Progenitor cell of endocrine pancreas (in vitro differentiated cells): ENCODE measurements around the gene RAB6A. TPM values are rescaled to one million over a fixed set of nuclear protein-coding genes. Genes with fewer than 3 reads are reported as not detected.
"Not testable (repeated sequence)": the region's sequence is repeated elsewhere in the genome, so short reads cannot be mapped to it uniquely, and the experiment has no call there.

Experiments
- DNase-seq: peaks from one replicate; pipeline ENCODE4 v3.0.0; 2021; ENCODE audit warnings: low spot score; ENCODE audit not compliant: unreplicated experiment
- H3K27ac Mint-ChIP-seq: 2 replicates; pipeline ENCODE4 v1.8.0; 2021; ENCODE audit warnings: mild to moderate bottlenecking, moderate library complexity, mixed read lengths
- H3K27me3 Mint-ChIP-seq: 2 replicates; pipeline ENCODE4 v1.8.0; 2021; ENCODE audit warnings: mixed read lengths
- H3K36me3 Mint-ChIP-seq: 2 replicates; pipeline ENCODE4 v1.8.0; 2022; ENCODE audit warnings: mixed read lengths; ENCODE audit not compliant: insufficient read depth
- H3K4me1 Mint-ChIP-seq: 2 replicates; pipeline ENCODE4 v1.8.0; 2021; ENCODE audit warnings: low read depth, mixed read lengths
- H3K4me3 Mint-ChIP-seq: 2 replicates; pipeline ENCODE4 v1.8.0; 2021; ENCODE audit warnings: low read depth, mild to moderate bottlenecking, moderate library complexity, mixed read lengths
- H3K9me3 Mint-ChIP-seq: 2 replicates; pipeline ENCODE4 v1.8.0; 2021; ENCODE audit warnings: low read depth, mixed read lengths
- CTCF ChIP-seq: fragments of 200-600 bp; sonication (generic); IDR thresholded peaks from one replicate; pipeline ENCODE4 v1.5.0; 2021; ENCODE audit warnings: antibody characterized with exemption, mild to moderate bottlenecking; ENCODE audit not compliant: unreplicated experiment
- total RNA-seq: library from RNA; stranded (reverse); gene quantifications from 2 replicates; pipeline ENCODE4 v1.2.1, GENCODE V29; 2021

RAB6A gene
- total RNA-seq, 1 donor from 2014 or later, result 88.6 TPM

DNA sequence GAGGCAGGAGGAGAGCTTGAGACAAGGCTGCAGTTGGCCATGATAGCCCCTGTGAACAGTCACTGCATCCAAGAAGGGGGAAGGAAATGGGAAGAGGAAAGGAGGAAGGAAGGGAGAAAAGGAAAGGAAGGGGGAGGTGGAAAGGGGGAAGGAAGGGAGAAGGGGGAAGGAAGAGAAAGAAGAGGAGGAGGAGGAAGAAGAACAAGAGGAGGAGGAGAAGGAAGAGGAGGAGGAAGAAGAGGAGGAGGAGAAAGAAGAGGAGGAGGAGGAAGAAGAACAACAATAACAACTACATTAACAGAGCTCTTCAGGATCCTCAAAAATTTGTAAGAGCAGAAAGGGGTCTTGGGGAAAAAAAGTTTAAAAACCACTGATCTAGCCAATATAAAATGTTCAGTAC, 5.2 kb downstream of the RAB6A start:
- H3K9me3 Mint-ChIP-seq, result no peaks in the 10 kb centered on the region
- no peak for DNase-seq
- H3K27ac Mint-ChIP-seq, result no peak overlapping the region
- no peak for TF ChIP-seq CTCF
- H3K27me3 Mint-ChIP-seq, result no peaks in the 10 kb centered on the region
- H3K4me1 Mint-ChIP-seq, result peaks cover 23% of the 10 kb centered on the region
- H3K4me3 Mint-ChIP-seq, result no peak overlapping the region
- H3K36me3 Mint-ChIP-seq, result peaks cover 5% of the 10 kb centered on the region

DNA sequence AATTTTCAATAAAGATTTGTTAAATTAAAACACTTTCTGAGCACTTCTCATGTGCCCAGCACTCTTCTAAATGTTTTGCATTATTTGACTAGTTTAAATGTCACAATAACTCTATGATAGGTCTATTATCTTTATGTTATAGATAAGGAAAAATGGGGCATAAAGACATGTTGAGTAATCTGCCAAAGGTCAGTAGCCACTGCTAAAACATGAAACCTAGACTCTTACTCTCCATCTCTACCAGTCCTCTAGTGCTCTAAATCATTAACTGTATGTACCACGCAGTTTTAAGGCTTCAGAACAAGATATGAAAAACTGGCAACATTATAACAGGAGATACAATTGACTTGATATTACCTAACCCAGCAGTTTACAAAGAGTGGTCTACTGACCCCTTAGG, 6.9 kb downstream of the RAB6A start:
- Mint-ChIP-seq H3K36me3 (peaks cover 5% of the 10 kb centered on the region), H3K27me3 (no peaks in the 10 kb centered on the region), H3K27ac (no peak overlapping the region), H3K4me3 (no peak overlapping the region), H3K9me3 (no peaks in the 10 kb centered on the region), H3K4me1 (peaks cover 14% of the 10 kb centered on the region)
- no peak for TF ChIP-seq CTCF
- no peak for DNase-seq

GRCh38 chr11:73752903-73753302, 8.0 kb downstream of the RAB6A start:
- Mint-ChIP-seq H3K27me3 (no peaks in the 10 kb centered on the region), H3K36me3 (peaks cover 5% of the 10 kb centered on the region), H3K27ac (no peak overlapping the region), H3K4me1 (peaks cover 5% of the 10 kb centered on the region), H3K9me3 (no peaks in the 10 kb centered on the region), H3K4me3 (no peak overlapping the region)
- no peak for TF ChIP-seq CTCF
- DNase-seq, result no peak

DNA sequence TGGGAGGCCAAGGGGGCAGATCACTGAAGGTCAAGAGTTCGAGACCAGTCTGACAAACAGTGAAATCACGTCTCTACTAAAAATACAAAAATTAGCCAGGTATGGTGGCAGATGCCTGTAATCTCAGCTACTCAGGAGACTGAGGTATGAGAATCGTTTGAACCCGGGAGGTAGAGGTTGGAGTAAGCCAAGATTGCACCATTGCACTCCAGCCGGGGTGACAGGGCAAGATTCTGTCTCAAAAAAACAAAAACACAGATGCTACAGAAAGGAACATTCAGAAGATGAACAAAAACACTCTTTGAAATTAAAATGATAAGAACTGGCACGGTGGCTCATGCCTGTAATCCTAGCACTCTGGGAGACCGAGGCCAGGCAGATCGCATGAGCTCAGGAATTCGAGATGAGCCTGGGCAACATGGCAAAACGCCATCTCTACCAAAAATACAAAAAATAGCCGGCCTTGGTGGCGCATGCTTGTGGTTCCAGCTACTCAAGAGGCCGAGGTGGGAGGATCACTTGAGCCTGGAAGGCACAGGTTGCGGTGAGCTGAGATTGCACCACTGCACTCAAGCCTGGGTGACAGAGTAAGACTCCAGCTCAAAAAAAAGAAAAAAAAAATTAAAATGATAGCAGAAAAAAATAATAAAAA, 8.5 kb downstream of the RAB6A start:
- no peak for TF ChIP-seq CTCF
- peaks cover 5% of the 10 kb centered on the region for H3K36me3 Mint-ChIP-seq
- peaks cover 1% of the 10 kb centered on the region for H3K4me1 Mint-ChIP-seq
- no peak for DNase-seq
- no peak overlapping the region for H3K27ac Mint-ChIP-seq
- H3K4me3 Mint-ChIP-seq, result no peak overlapping the region
- H3K27me3 Mint-ChIP-seq, result no peaks in the 10 kb centered on the region
- H3K9me3 Mint-ChIP-seq, result no peaks in the 10 kb centered on the region

- not testable (repeated sequence) for H3K4me1 Mint-ChIP-seq, DNase-seq, H3K27ac Mint-ChIP-seq, H3K9me3 Mint-ChIP-seq, H3K27me3 Mint-ChIP-seq, H3K4me3 Mint-ChIP-seq, H3K36me3 Mint-ChIP-seq
Observed at GRCh38 chr11:73750862-73751261, 10.0 kb downstream of the RAB6A start.

GRCh38 chr11:73750228-73750627, 10.6 kb downstream of the RAB6A start:
- H3K4me1 Mint-ChIP-seq, result peaks cover 1% of the 10 kb centered on the region
- TF ChIP-seq CTCF, result no peak
- H3K9me3 Mint-ChIP-seq, result no peaks in the 10 kb centered on the region
- DNase-seq, result no peak
- H3K27me3 Mint-ChIP-seq, result no peaks in the 10 kb centered on the region
- H3K27ac Mint-ChIP-seq, result no peak overlapping the region
- peaks cover 5% of the 10 kb centered on the region for H3K36me3 Mint-ChIP-seq
- no peak overlapping the region for H3K4me3 Mint-ChIP-seq
